Spleen (tissue), 11 donors: Measurements from ENCODE around the gene FRS3. TPM values are rescaled to one million over a fixed set of nuclear protein-coding genes. Genes with fewer than 3 reads are reported as not detected.
A peak's percentile ranks its signal among the peaks of the same experiment; 100 is the strongest.

ENCODE experiments used
- DNase-seq: peaks from one replicate; pipeline ENCODE4 v3.0.0-alpha.2; 2020
- H3K27ac ChIP-seq, 8 donors: fragments of 200-600 bp; sonication (generic) in 7 of 8; 1 replicate in 4 of 8; 2 replicates in 4 of 8; pipeline versions ENCODE4 v1.5.0 to v1.8.0; 2016 to 2021; ENCODE audit warnings: inconsistent platforms in 4 of 8, mild to moderate bottlenecking in 4 of 8, moderate library complexity in 1 of 8
- H3K27me3 ChIP-seq, 7 donors: fragments of 200-600 bp; sonication (generic) in 6 of 7; replicated peaks in 1 of 7; 1 replicate in 4 of 7; 2 replicates in 3 of 7; pipeline versions ENCODE4 v1.5.0 to v1.8.0; 2016 to 2021; ENCODE audit warnings: inconsistent platforms in 3 of 7, mild to moderate bottlenecking in 1 of 7
- H3K36me3 ChIP-seq, 6 donors: fragments of 200-600 bp; sonication (generic) in 5 of 6; 1 replicate in 4 of 6; 2 replicates in 2 of 6; pipeline versions ENCODE4 v1.5.0 to v1.8.0; 2016 to 2021; ENCODE audit warnings: inconsistent platforms in 2 of 6
- H3K4me1 ChIP-seq, 6 donors: fragments of 200-600 bp; sonication (generic) in 5 of 6; 1 replicate in 3 of 6; 2 replicates in 3 of 6; pipeline versions ENCODE4 v1.5.0 to v1.8.0; 2016 to 2021; ENCODE audit warnings: inconsistent platforms in 3 of 6
- H3K4me3 ChIP-seq, 8 donors: fragments of 200-600 bp; sonication (generic) in 7 of 8; 1 replicate in 4 of 8; 2 replicates in 4 of 8; pipeline versions ENCODE4 v1.5.0 to v1.8.0; 2016 to 2021; ENCODE audit warnings: inconsistent platforms in 4 of 8, mild to moderate bottlenecking in 4 of 8, moderate library complexity in 2 of 8
- H3K9me3 ChIP-seq, 8 donors: fragments of 200-600 bp; sonication (generic) in 7 of 8; 1 replicate in 4 of 8; 2 replicates in 4 of 8; pipeline versions ENCODE4 v1.5.0 to v1.8.0; 2016 to 2021; ENCODE audit warnings: inconsistent platforms in 4 of 8
- CTCF ChIP-seq, 11 experiments: fragments of 200-600 bp in 7 of 11; fragments of 450-650 bp in 4 of 11; sonication (generic) in 4 of 11; IDR thresholded peaks in 8 of 11; conservative IDR thresholded peaks in 3 of 11; 1 replicate in 7 of 11; 2 replicates in 4 of 11; pipeline versions ENCODE4 v1.4.0 to v1.8.0; 2016 to 2021; ENCODE audit warnings: antibody characterized with exemption in 11 of 11, inconsistent platforms in 4 of 11, mild to moderate bottlenecking in 1 of 11
- POLR2A ChIP-seq, 3 donors: fragments of 450-650 bp; IDR thresholded peaks; one replicate each; pipeline ENCODE4 v1.5.1; 2017; ENCODE audit warnings: antibody characterized with exemption in 3 of 3, mild to moderate bottlenecking in 1 of 3
- POLR2AphosphoS5 ChIP-seq, 3 donors: sonication (generic); formaldehyde crosslinking; IDR thresholded peaks; one replicate each; pipeline ENCODE4 v1.5.1; 2017; ENCODE audit warnings: antibody characterized with exemption in 3 of 3
- WGBS, 5 donors: extraction: QIAGEN DNeasy Blood & Tissue Kit in 3 of 5; methylation state at CpG; one replicate each; pipeline versions ENCODE4 v1.1.5 to v1.1.7; 2013 to 2018; 5-methylcytosine and 5-hydroxymethylcytosine counted together
- intact Hi-C: fragments of 100-400 bp; cut with DNase I; formaldehyde crosslinking; loops from one replicate; pipeline ENCODE4 v1.15.0; 2023; ENCODE audit warnings: low total_unique reads
- polyA plus RNA-seq, 3 donors: library from polyadenylated mRNA; stranded (reverse); fragments of 200-250 nt; gene quantifications; one replicate each; pipeline ENCODE4 v1.2.1, GENCODE V29; 2013
- total RNA-seq, 7 donors: library from RNA; depleted of rRNA in 3 of 7; stranded (reverse); fragments of >200 nt in 3 of 7; fragmentation: NEBNext Ultra II Directional in 4 of 7; extraction: Animal tissue kit (Norgen Biotek cat#: 25700) in 4 of 7; gene quantifications; one replicate each; pipeline versions ENCODE4 v1.1.0 to v1.2.1, GENCODE V29; 2016 to 2021
- donor health status: healthy with polysubstance abuse.
- donor health status: DM: no; HTN: no; CAD: no; lungs with moderate emphysema.
- donor health status: DM: no; HTN: no; CAD: no.
- donor health status: Bipolar disorder and iron deficiency.
- donor health status: healthy.
- donor health status: DM: no; HTN: no; CAD: no.
- donor health status: DM: yes; HTN: yes; CAD: no.

The FRS3 gene
- total and polyA plus RNA-seq, 10 donors, result 2.6 to 7.3 (median 6.0) TPM

GRCh38 chr6:41746107-41746506, 33.6 kb downstream of the FRS3 start:
- TF ChIP-seq POLR2A (IDR thresholded peaks at IDR 0.05) (no peak), CTCF (IDR thresholded peaks at IDR 0.05 in 8 of 11, conservative IDR thresholded peaks at IDR 0.05 in 3 of 11) (no peak), POLR2AphosphoS5 (IDR thresholded peaks at IDR 0.05) (no peak)
- H3K9me3 ChIP-seq, result no peaks in the 10 kb centered on the region
- peaks cover 0 to 8% (median 0%) of the 10 kb centered on the region in 6 donors for H3K4me1 ChIP-seq
- intact Hi-C loops, result no loop called here
- peak; percentile 50 for DNase-seq
- no peaks in the 10 kb centered on the region for H3K27me3 ChIP-seq
- WGBS, 5 donors, result 91 to 97% (median 93%) methylated on average over 10 of the region's 10 CpGs
- H3K4me3 ChIP-seq, result no peak overlapping the region
- no peaks in the 10 kb centered on the region for H3K36me3 ChIP-seq
- no peak overlapping the region for H3K27ac ChIP-seq

- intact Hi-C loops, result no loop called here
- peaks cover 0 to 8% (median 0%) of the 10 kb centered on the region in 6 donors for H3K4me1 ChIP-seq
- TF ChIP-seq CTCF (IDR thresholded peaks at IDR 0.05 in 8 of 11, conservative IDR thresholded peaks at IDR 0.05 in 3 of 11), result no peak
- TF ChIP-seq POLR2AphosphoS5 (IDR thresholded peaks at IDR 0.05), result no peak
- no peak for TF ChIP-seq POLR2A (IDR thresholded peaks at IDR 0.05)
- peak; percentile 45 for DNase-seq
- WGBS, 5 donors, result 72 to 91% (median 88%) methylated on average over 6 to 7 of the region's 7 CpGs
- no peaks in the 10 kb centered on the region for H3K27me3 ChIP-seq
- H3K27ac ChIP-seq, result no peak overlapping the region
- no peaks in the 10 kb centered on the region for H3K36me3 ChIP-seq
- no peaks in the 10 kb centered on the region for H3K9me3 ChIP-seq
- H3K4me3 ChIP-seq, result no peak overlapping the region
Measured at GRCh38 chr6:41744236-41744787, 35.4 kb downstream of the FRS3 start.

GRCh38 chr6:41743406-41744235, 36.1 kb downstream of the FRS3 start:
- H3K4me1 ChIP-seq, result peaks cover 0 to 8% (median 0%) of the 10 kb centered on the region in 6 donors
- H3K27me3 ChIP-seq, result no peaks in the 10 kb centered on the region
- H3K4me3 ChIP-seq, result no peak overlapping the region
- 84 to 96% (median 91%) methylated on average over 6 of the region's 6 CpGs for WGBS, 5 donors
- no peaks in the 10 kb centered on the region for H3K9me3 ChIP-seq
- no peak overlapping the region for H3K27ac ChIP-seq
- H3K36me3 ChIP-seq, result no peaks in the 10 kb centered on the region
- DNase-seq, result no peak
- TF ChIP-seq CTCF (IDR thresholded peaks at IDR 0.05 in 8 of 11, conservative IDR thresholded peaks at IDR 0.05 in 3 of 11) (no peak), POLR2A (IDR thresholded peaks at IDR 0.05) (no peak), POLR2AphosphoS5 (IDR thresholded peaks at IDR 0.05) (no peak)
- intact Hi-C loops, result no loop called here
